Measurements from ENCODE around the gene CEMIP.

CEMIP gene

GRCh38 chr15:80979538-80980200, 200.5 kb downstream of the CEMIP start:
- no peak for DNase-seq (ENCODE audit: low spot score)

- no peak for DNase-seq (ENCODE audit: low spot score)
Observed at GRCh38 chr15:80982205-80982604, 203.0 kb downstream of the CEMIP start.

- no peak for DNase-seq (ENCODE audit: low spot score)
Observed at GRCh38 chr15:80982839-80983238, 203.7 kb downstream of the CEMIP start.

GRCh38 chr15:80984856-80985255, 205.7 kb downstream of the CEMIP start:
- DNase-seq (ENCODE audit: low spot score) = no peak

GRCh38 chr15:80985981-80986380, 206.8 kb downstream of the CEMIP start:
- DNase-seq (ENCODE audit: low spot score) = no peak

GRCh38 chr15:80986487-80986886, 207.3 kb downstream of the CEMIP start:
- DNase-seq (ENCODE audit: low spot score) = no peak

- no peak for DNase-seq (ENCODE audit: low spot score)
Observed at GRCh38 chr15:80988148-80988796, 209.1 kb downstream of the CEMIP start.

- no peak for DNase-seq (ENCODE audit: low spot score)
Observed at GRCh38 chr15:80989081-80989517, 209.9 kb downstream of the CEMIP start.

GRCh38 chr15:80989518-80990478, 210.6 kb downstream of the CEMIP start, which contains the start of gene MESD:
Gene MESD, minus strand, starts transcription at chr15:80989819. Its CDS starts 28 bp downstream, at chr15:80989791.
- peak; percentile 96 for DNase-seq (ENCODE audit: low spot score)

GRCh38 chr15:80990955-80991354, 211.8 kb downstream of the CEMIP start:
- no peak for DNase-seq (ENCODE audit: low spot score)

- DNase-seq (ENCODE audit: low spot score) = no peak
Observed at GRCh38 chr15:80991421-80991820, 212.3 kb downstream of the CEMIP start.

GRCh38 chr15:80992006-80992405, 212.8 kb downstream of the CEMIP start:
- DNase-seq (ENCODE audit: low spot score) = no peak

- no peak for DNase-seq (ENCODE audit: low spot score)
Observed at GRCh38 chr15:80992441-80992840, 213.3 kb downstream of the CEMIP start.

- no peak for DNase-seq (ENCODE audit: low spot score)
Observed at GRCh38 chr15:80996247-80996646, 217.1 kb downstream of the CEMIP start.

- DNase-seq (ENCODE audit: low spot score) = no peak
Observed at GRCh38 chr15:80997692-80998091, 218.5 kb downstream of the CEMIP start.

- no peak for DNase-seq (ENCODE audit: low spot score)
Observed at GRCh38 chr15:80998251-80998650, 219.1 kb downstream of the CEMIP start.

- DNase-seq (ENCODE audit: low spot score) = no peak
Observed at GRCh38 chr15:80999623-81000036, 220.5 kb downstream of the CEMIP start.

GRCh38 chr15:81000144-81000623, 221.0 kb downstream of the CEMIP start:
- DNase-seq (ENCODE audit: low spot score) = peak; percentile 65

GRCh38 chr15:81000624-81001151, 221.5 kb downstream of the CEMIP start, which contains the start of gene TLNRD1:
Gene TLNRD1, plus strand, starts transcription at chr15:81000923. Its CDS starts 1,349 bp downstream, at chr15:81002272.
- peak; percentile 89 for DNase-seq (ENCODE audit: low spot score)

Data from cerebellar cortex (tissue), 1 donor.